ENCODE data around the gene VIPR2.

DNA sequence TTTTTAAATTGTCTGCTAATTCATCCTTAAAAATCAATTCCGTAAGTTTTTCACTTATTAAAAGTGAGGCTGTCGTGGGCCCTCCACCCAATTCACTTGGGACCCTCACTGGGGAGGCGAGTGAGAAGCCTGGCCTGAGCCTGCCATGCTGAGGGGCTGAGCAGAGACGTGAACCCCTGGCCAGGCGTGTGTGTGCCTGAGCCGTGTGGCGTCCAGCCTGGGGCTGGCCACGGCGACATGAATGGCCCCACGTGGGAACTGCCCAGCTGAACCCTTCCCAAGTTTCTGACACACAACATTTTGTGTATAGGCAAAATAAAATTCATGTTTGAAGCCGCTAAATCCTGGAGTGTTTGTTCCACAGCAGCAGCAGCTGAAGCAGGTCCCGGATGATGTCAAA is 13.0 kb upstream of the VIPR2 start:
- TF ChIP-seq, protein P1, sequence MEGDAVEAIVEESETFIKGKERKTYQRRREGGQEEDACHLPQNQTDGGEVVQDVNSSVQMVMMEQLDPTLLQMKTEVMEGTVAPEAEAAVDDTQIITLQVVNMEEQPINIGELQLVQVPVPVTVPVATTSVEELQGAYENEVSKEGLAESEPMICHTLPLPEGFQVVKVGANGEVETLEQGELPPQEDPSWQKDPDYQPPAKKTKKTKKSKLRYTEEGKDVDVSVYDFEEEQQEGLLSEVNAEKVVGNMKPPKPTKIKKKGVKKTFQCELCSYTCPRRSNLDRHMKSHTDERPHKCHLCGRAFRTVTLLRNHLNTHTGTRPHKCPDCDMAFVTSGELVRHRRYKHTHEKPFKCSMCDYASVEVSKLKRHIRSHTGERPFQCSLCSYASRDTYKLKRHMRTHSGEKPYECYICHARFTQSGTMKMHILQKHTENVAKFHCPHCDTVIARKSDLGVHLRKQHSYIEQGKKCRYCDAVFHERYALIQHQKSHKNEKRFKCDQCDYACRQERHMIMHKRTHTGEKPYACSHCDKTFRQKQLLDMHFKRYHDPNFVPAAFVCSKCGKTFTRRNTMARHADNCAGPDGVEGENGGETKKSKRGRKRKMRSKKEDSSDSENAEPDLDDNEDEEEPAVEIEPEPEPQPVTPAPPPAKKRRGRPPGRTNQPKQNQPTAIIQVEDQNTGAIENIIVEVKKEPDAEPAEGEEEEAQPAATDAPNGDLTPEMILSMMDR (IDR thresholded peaks at IDR 0.05; ENCODE audit: low read length), result no peak
- TF ChIP-seq EZH2 (optimal IDR thresholded peaks at IDR 0.05; ENCODE audit: low read depth, low read length), result no peak

Measured in MM.1S (cell line).